IMR-90 (cell line): ENCODE measurements around the gene LYSMD4.

Source experiments
- MXI1 ChIP-seq: IDR thresholded peaks from 2 replicates; pipeline ENCODE4 v1.6.1; 2012; ENCODE audit warnings: low read depth, mild to moderate bottlenecking, low read length, moderate library complexity, borderline replicate concordance
- SMC3 ChIP-seq: fragments of 150-350 bp; IDR thresholded peaks from 2 replicates; pipeline ENCODE4 v1.6.1; 2016; ENCODE audit warnings: low read depth, mild to moderate bottlenecking, antibody characterized with exemption, low read length, moderate library complexity

- TF ChIP-seq SMC3 (no peak), MXI1 (no peak)
These were observed 10.8 kb downstream of the LYSMD4 start for GRCh38 chr15:99722406-99722805.
